SJCRH30 (cell line): ENCODE measurements around the gene CDK8. TPM values are rescaled to one million over a fixed set of nuclear protein-coding genes. Genes with fewer than 3 reads are reported as not detected.
"Not testable (repeated sequence)": the region's sequence is repeated elsewhere in the genome, so short reads cannot be mapped to it uniquely, and the experiment has no call there.

Experiments used
- DNase-seq, 2 experiments: peaks; one replicate each; pipeline ENCODE4 v3.0.0-alpha.2; 2015 to 2020
- H3K27ac ChIP-seq: fragments of 250-450 bp; sonication (Bioruptor Pico); 2 replicates; pipeline ENCODE4 v1.5.1; 2020; ENCODE audit warnings: mild to moderate bottlenecking, moderate library complexity
- H3K27me3 ChIP-seq: fragments of 250-450 bp; sonication (Bioruptor Pico); 2 replicates; pipeline ENCODE4 v1.5.1; 2020; ENCODE audit warnings: mild to moderate bottlenecking, moderate library complexity
- H3K36me3 ChIP-seq: fragments of 250-450 bp; sonication (Bioruptor Pico); 2 replicates; pipeline ENCODE4 v1.5.1; 2020; ENCODE audit warnings: mild to moderate bottlenecking, moderate library complexity
- H3K4me1 ChIP-seq: fragments of 250-450 bp; sonication (Bioruptor Pico); 2 replicates; pipeline ENCODE4 v1.5.1; 2020; ENCODE audit warnings: mild to moderate bottlenecking, moderate library complexity
- H3K4me3 ChIP-seq: fragments of 250-450 bp; sonication (Bioruptor Pico); 2 replicates; pipeline ENCODE4 v1.5.1; 2020; ENCODE audit warnings: mild to moderate bottlenecking, moderate library complexity
- H3K9me3 ChIP-seq: fragments of 250-450 bp; sonication (Bioruptor Pico); replicated peaks from 2 replicates; pipeline ENCODE4 v1.5.1; 2020; ENCODE audit warnings: mild to moderate bottlenecking, moderate library complexity
- total RNA-seq: library from RNA; depleted of rRNA; stranded (reverse); fragments of >200 nt; shearing (Covaris generic); gene quantifications from 2 replicates; pipeline ENCODE4 v1.2.3, GENCODE V29; 2014

The CDK8 gene
- total RNA-seq, 1 experiment from 2014 or later: 74.5 TPM

DNA sequence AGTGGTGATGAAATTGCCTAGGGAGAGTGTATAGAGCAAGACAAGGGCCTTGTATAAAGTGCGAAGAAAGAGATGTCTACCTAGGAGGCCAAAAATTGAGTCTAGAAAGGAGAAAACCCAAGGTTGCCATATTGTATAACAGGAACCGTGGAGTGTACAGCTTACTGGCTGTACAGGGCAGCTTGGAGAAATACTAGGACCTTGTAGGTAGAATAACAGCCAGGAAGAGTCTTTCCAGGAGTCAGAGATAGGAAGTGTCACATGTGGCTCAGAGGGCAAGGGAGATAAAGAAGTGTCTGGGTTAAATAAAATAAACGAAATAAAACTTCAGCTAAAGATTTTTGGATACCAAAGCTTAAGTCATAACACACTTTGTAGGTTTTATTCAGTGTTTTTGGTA lies 12.4 kb downstream of the CDK8 start:
- Histone ChIP-seq H3K27ac (no peak overlapping the region), H3K4me1 (peaks cover 15% of the 10 kb centered on the region), H3K27me3 (no peaks in the 10 kb centered on the region), H3K9me3 (no peaks in the 10 kb centered on the region; the same call in 1 of the 2 replicates), H3K4me3 (no peak overlapping the region), H3K36me3 (peaks cover 3% of the 10 kb centered on the region; the same call in 1 of the 2 replicates)
- DNase-seq: no peak

GRCh38 chr13:26270707-26271106 lies 16.8 kb downstream of the CDK8 start:
- Histone ChIP-seq H3K4me3 (no peak overlapping the region), H3K9me3 (no peaks in the 10 kb centered on the region; the same call in 1 of the 2 replicates), H3K27me3 (no peaks in the 10 kb centered on the region), H3K4me1 (peaks cover 7% of the 10 kb centered on the region), H3K27ac (no peak overlapping the region), H3K36me3 (peaks cover 3% of the 10 kb centered on the region; the same call in 1 of the 2 replicates)
- no peak for DNase-seq

DNA sequence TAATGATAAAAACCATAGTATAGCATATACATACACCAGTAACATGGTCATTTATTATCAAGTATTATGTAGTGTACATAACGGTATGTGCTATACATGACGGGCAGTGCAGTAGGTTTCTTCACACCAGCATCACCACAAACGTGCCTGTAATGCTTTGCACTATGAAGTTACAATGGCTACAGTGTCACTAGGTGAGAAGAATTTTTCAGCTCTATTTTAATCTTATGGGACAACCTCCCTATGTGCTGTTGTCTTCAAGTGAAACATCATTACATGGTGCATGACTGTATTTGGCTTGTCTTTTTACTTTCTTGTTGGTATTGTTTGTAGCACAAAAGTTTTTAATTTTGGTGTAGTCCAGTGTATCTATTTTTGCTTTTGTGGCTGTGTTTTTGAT lies 18.7 kb downstream of the CDK8 start:
- H3K4me1 ChIP-seq: peaks cover 7% of the 10 kb centered on the region
- H3K9me3 ChIP-seq: no peaks in the 10 kb centered on the region; the same call in 1 of the 2 replicates
- H3K36me3 ChIP-seq: peaks cover 3% of the 10 kb centered on the region; the same call in 1 of the 2 replicates
- no peaks in the 10 kb centered on the region for H3K27me3 ChIP-seq
- no peak for DNase-seq
- no peak overlapping the region for H3K4me3 ChIP-seq
- no peak overlapping the region for H3K27ac ChIP-seq

DNA sequence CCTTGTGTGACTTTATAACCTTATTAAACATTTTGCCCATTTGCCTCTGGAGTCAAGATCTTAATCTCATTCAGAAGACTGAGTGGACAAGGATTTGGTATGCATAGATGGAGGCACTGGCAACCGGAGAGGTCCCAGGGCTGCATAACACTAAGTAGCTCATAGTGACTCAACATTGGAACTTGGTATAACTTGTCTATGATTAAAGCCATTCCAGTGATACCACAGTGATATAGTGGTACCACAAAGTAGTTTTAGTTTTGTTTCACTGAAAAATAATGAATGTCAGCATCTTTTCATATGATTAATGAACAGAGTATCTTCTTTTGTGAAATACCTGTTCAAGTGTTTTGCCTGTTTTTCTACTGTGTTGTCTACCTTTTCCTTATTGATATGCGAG lies 26.4 kb downstream of the CDK8 start:
- H3K27ac ChIP-seq: no peak overlapping the region
- no peaks in the 10 kb centered on the region for H3K27me3 ChIP-seq
- H3K4me3 ChIP-seq: no peak overlapping the region
- H3K9me3 ChIP-seq: peaks cover 8% of the 10 kb centered on the region
- DNase-seq: no peak
- no peaks in the 10 kb centered on the region for H3K4me1 ChIP-seq
- H3K36me3 ChIP-seq: peaks cover 22% of the 10 kb centered on the region

DNA sequence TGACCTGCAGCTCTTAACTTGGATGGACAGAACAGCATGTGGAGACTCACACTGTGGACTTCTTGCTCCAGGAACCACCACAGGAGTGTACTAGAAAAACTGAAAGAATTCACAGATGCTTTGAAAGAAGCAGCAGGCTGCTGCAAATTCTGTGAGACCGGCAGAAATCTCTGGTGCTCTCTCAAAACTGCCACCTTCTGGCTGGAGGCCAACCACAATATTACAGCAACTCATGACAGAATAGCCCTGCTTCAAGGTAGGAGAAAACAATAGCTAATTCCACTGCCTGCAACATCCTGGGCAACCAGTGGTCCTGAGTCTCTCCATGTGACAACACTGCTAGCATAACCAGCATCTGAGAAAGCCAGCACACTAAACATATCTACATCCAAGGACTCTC lies 26.9 kb downstream of the CDK8 start:
- Histone ChIP-seq H3K27me3 (no peaks in the 10 kb centered on the region), H3K36me3 (peaks cover 22% of the 10 kb centered on the region), H3K27ac (no peak overlapping the region), H3K4me3 (no peak overlapping the region), H3K4me1 (no peaks in the 10 kb centered on the region), H3K9me3 (peaks cover 8% of the 10 kb centered on the region)
- DNase-seq: no peak

DNA sequence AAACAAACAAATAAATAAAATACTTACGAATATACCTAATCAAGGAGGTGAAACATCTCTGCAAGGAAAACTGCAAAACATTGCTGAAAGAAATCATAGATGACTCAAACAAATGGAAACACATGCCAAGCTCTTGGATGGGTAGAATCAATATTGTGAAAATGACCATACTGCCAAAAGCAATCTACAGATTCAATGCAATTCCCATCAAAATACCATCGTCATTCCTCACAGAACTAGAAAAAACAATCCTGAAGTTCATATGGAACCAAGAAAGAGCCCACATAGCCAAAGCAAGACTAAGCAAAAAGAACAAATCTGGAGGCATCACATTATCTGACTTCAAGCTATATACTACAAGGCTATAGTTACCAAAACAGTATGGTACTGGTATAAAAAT lies 32.0 kb downstream of the CDK8 start:
- H3K36me3 ChIP-seq: peaks cover 16% of the 10 kb centered on the region
- H3K27ac ChIP-seq, H3K4me1 ChIP-seq, DNase-seq, H3K4me3 ChIP-seq, H3K9me3 ChIP-seq, H3K27me3 ChIP-seq: not testable (repeated sequence)

DNA sequence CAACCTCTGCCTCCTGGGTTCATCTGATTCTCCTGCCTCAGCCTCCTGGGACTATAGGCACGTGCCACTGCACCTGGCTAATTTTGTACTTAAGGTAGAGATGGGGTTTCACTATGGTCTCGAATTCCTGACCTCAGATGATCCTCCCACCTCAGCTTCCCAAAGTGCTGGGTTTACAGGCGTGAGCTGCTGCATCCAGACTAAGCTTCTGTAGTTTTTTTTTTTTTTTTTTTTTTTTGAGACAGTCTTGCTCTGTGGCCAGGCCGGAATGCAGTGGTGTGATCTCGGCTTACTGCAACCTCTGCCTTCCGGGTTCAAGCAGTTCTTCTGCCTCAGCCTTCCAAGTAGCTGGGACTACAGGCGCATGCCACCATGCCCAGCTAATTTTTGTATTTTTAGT lies 34.9 kb downstream of the CDK8 start:
- not testable (repeated sequence) for H3K4me3 ChIP-seq, H3K9me3 ChIP-seq, H3K4me1 ChIP-seq, H3K27me3 ChIP-seq, H3K36me3 ChIP-seq, H3K27ac ChIP-seq
- DNase-seq: peak in 1 of 2 experiments; percentile 8

- no peak overlapping the region for H3K4me3 ChIP-seq
- H3K27me3 ChIP-seq: no peaks in the 10 kb centered on the region
- DNase-seq: no peak
- no peaks in the 10 kb centered on the region for H3K4me1 ChIP-seq
- H3K9me3 ChIP-seq: peaks cover 2% of the 10 kb centered on the region; the same call in 1 of the 2 replicates
- no peak overlapping the region for H3K27ac ChIP-seq
- H3K36me3 ChIP-seq: no peaks in the 10 kb centered on the region; the same call in none of the 2 replicates
Observed at GRCh38 chr13:26295812-26296211, 41.9 kb downstream of the CDK8 start.

GRCh38 chr13:26299168-26299750 lies 45.3 kb downstream of the CDK8 start:
- H3K27me3 ChIP-seq: no peaks in the 10 kb centered on the region
- no peaks in the 10 kb centered on the region for H3K4me1 ChIP-seq
- DNase-seq: no peak
- H3K27ac ChIP-seq: no peak overlapping the region
- H3K4me3 ChIP-seq: no peak overlapping the region
- H3K36me3 ChIP-seq: no peaks in the 10 kb centered on the region
- H3K9me3 ChIP-seq: no peaks in the 10 kb centered on the region

GRCh38 chr13:26300140-26300539 lies 46.2 kb downstream of the CDK8 start:
- Histone ChIP-seq H3K4me1 (no peaks in the 10 kb centered on the region), H3K4me3 (no peak overlapping the region), H3K27ac (no peak overlapping the region), H3K27me3 (no peaks in the 10 kb centered on the region), H3K9me3 (no peaks in the 10 kb centered on the region), H3K36me3 (no peaks in the 10 kb centered on the region)
- DNase-seq: peak in 1 of 2 experiments; percentile 6

DNA sequence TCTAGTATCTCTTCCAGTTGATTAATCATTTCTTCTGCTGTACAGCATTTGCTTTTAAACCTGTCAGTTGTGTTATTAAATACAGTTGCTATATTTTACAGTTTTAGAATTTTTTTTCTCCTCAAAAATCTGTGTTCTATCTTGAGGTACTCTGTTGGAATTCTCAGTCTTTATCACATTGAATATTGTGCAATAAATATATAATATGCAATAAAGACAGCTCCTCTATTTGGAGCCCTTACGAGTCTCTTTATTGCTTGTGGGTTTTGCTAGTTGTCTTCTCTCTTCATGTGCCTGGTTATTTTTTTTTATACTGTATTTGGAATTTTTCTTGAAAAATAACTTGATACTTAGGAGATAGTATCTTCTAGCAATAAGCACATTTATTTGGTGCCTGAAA lies 51.7 kb downstream of the CDK8 start:
- Histone ChIP-seq H3K4me3 (no peak overlapping the region), H3K36me3 (no peaks in the 10 kb centered on the region), H3K9me3 (no peaks in the 10 kb centered on the region), H3K4me1 (no peaks in the 10 kb centered on the region), H3K27ac (no peak overlapping the region), H3K27me3 (no peaks in the 10 kb centered on the region)
- DNase-seq: no peak

DNA sequence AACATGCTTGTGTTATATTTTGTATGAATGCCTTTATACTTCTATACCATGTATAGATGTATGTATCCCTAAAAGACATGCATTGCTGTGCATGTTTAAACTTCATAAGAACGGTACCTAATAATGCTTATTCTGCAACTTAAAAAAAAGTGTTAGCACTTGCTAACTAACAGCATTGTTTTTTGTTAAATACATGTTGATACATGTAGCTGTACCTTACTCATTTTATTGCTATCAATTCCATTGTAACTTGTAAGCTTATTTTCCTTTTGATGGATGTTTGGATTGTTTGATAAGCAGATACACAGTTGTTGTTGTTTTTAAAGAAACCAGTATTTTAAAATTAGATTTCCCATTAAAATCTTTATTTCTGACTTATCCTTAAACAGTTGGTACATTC lies 53.8 kb downstream of the CDK8 start:
- Histone ChIP-seq H3K9me3 (no peaks in the 10 kb centered on the region), H3K27me3 (no peaks in the 10 kb centered on the region), H3K36me3 (no peaks in the 10 kb centered on the region), H3K4me3 (no peak overlapping the region), H3K27ac (no peak overlapping the region), H3K4me1 (no peaks in the 10 kb centered on the region)
- no peak for DNase-seq

DNA sequence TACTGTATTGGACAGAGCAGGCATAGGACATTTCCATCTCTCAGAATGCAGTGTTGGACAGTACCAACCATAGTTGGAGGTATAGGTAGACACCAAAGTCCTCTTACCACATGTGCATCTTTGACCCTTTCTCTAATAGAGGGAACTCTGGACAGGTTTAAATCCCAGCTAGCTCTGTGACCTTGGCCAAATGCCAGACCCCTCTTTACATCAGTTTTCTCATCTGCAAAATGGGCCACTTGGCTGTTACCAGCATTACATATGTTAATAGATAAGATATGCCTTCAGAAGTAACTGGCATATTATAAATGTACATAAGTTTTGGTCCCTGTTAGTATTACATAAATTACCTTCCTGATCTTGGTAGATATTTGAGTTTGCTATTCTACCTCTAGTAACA lies 54.3 kb downstream of the CDK8 start:
- Histone ChIP-seq H3K9me3 (no peaks in the 10 kb centered on the region), H3K27ac (no peak overlapping the region), H3K27me3 (no peaks in the 10 kb centered on the region), H3K36me3 (no peaks in the 10 kb centered on the region), H3K4me3 (no peak overlapping the region), H3K4me1 (no peaks in the 10 kb centered on the region)
- no peak for DNase-seq

- no peak overlapping the region for H3K27ac ChIP-seq
- no peaks in the 10 kb centered on the region for H3K9me3 ChIP-seq
- H3K36me3 ChIP-seq: no peaks in the 10 kb centered on the region
- no peaks in the 10 kb centered on the region for H3K27me3 ChIP-seq
- H3K4me3 ChIP-seq: no peak overlapping the region
- DNase-seq: no peak
- no peaks in the 10 kb centered on the region for H3K4me1 ChIP-seq
Observed at GRCh38 chr13:26308836-26309235, 54.9 kb downstream of the CDK8 start.

- H3K36me3 ChIP-seq: no peaks in the 10 kb centered on the region; the same call in 1 of the 2 replicates
- no peak overlapping the region for H3K27ac ChIP-seq
- DNase-seq: no peak
Observed at GRCh38 chr13:26310003-26310402, 56.1 kb downstream of the CDK8 start.

GRCh38 chr13:26310470-26310869 lies 56.5 kb downstream of the CDK8 start:
- Histone ChIP-seq H3K27ac (no peak overlapping the region), H3K36me3 (no peaks in the 10 kb centered on the region; the same call in 1 of the 2 replicates), H3K9me3 (no peaks in the 10 kb centered on the region), H3K4me1 (no peaks in the 10 kb centered on the region), H3K4me3 (no peak overlapping the region), H3K27me3 (no peaks in the 10 kb centered on the region)
- DNase-seq: no peak

More at GRCh38 chr13:26310003-26310402, 56.1 kb downstream of the CDK8 start:
- Histone ChIP-seq H3K4me3 (no peak overlapping the region), H3K4me1 (no peaks in the 10 kb centered on the region), H3K9me3 (no peaks in the 10 kb centered on the region), H3K27me3 (no peaks in the 10 kb centered on the region)
